ENCODE measurements around the gene SUGCT.
"Not testable (repeated sequence)": the region's sequence is repeated elsewhere in the genome, so short reads cannot be mapped to it uniquely, and the experiment has no call there.

- TF ChIP-seq CTCF (IDR thresholded peaks at IDR 0.05); FOXP1 (CRISPR knock-in tag; IDR thresholded peaks at IDR 0.05; ENCODE audit: borderline replicate concordance); HMGXB4 (CRISPR knock-in tag; IDR thresholded peaks at IDR 0.05); STAT6 (CRISPR knock-in tag; conservative IDR thresholded peaks at IDR 0.05; ENCODE audit: low read depth); FOXJ3 (CRISPR knock-in tag; IDR thresholded peaks at IDR 0.05; ENCODE audit: borderline replicate concordance); ZSCAN18 (CRISPR knock-in tag; IDR thresholded peaks at IDR 0.05): not testable (repeated sequence)
Observed at GRCh38 chr7:40141916-40142315, 7.1 kb downstream of the SUGCT start.
